Transverse colon (tissue), 4 donors: ENCODE measurements around the gene EDNRA. TPM values are rescaled to one million over a fixed set of nuclear protein-coding genes. Genes with fewer than 3 reads are reported as not detected.

Experiments
- DNase-seq: peaks from one replicate; pipeline ENCODE4 v3.0.0-alpha.2; 2019
- H3K27ac ChIP-seq, 4 donors: fragments of 200-600 bp; sonication (generic); 2 replicates each; pipeline ENCODE4 v1.5.1; 2016 to 2018; ENCODE audit warnings: inconsistent platforms in 4 of 4
- H3K27me3 ChIP-seq: fragments of 200-600 bp; sonication (generic); 2 replicates; pipeline ENCODE4 v1.5.1; 2017; ENCODE audit warnings: inconsistent platforms
- H3K36me3 ChIP-seq, 4 donors: fragments of 200-600 bp; sonication (generic); 2 replicates each; pipeline ENCODE4 v1.5.1; 2017 to 2019; ENCODE audit warnings: inconsistent platforms in 4 of 4
- H3K4me1 ChIP-seq, 4 donors: fragments of 200-600 bp; sonication (generic); 2 replicates each; pipeline ENCODE4 v1.5.1; 2017 to 2020; ENCODE audit warnings: inconsistent platforms in 4 of 4
- H3K4me3 ChIP-seq, 4 donors: fragments of 200-600 bp; sonication (generic); 1 replicate in 1 of 4; 2 replicates in 3 of 4; pipeline versions ENCODE4 v1.5.1 to v1.6.1; 2017 to 2019; ENCODE audit warnings: inconsistent platforms in 4 of 4
- H3K9me3 ChIP-seq, 2 donors: fragments of 200-600 bp; sonication (generic); 2 replicates each; pipeline ENCODE4 v1.5.1; 2017 to 2019; ENCODE audit warnings: inconsistent platforms in 2 of 2
- EP300 ChIP-seq: sonication (generic); formaldehyde crosslinking; IDR thresholded peaks from one replicate; pipeline ENCODE4 v1.6.1; 2017; ENCODE audit warnings: antibody characterized with exemption, low read depth
- POLR2A ChIP-seq: fragments of 450-650 bp; IDR thresholded peaks from one replicate; pipeline ENCODE4 v1.6.1; 2016; ENCODE audit warnings: antibody characterized with exemption, mild to moderate bottlenecking, moderate library complexity
- POLR2AphosphoS5 ChIP-seq, 3 donors: sonication (generic); formaldehyde crosslinking; IDR thresholded peaks; one replicate each; pipeline ENCODE4 v1.6.1; 2016; ENCODE audit warnings: antibody characterized with exemption in 3 of 3
- WGBS, 2 donors: methylation state at CpG; one replicate each; pipeline ENCODE4 v1.1.5; 2018; ENCODE audit warnings: low coverage in 1 of 2; 5-methylcytosine and 5-hydroxymethylcytosine counted together
- in situ Hi-C, 4 donors: fragments of 200-750 bp; cut with MboI; loops; one replicate each; pipeline versions ENCODE4 v1.15.0 to v1.15.1; 2017; ENCODE audit warnings: low sequenced_read_pairs in 3 of 4, low pct_ligation_motif_present in 1 of 4, low pct_unique_long_range_greater_than_20kb in 1 of 4
- intact Hi-C: fragments of 100-400 bp; cut with DNase I; formaldehyde crosslinking; loops from one replicate; pipeline ENCODE4 v1.15.1; 2023; ENCODE audit warnings: low total_unique reads
- total RNA-seq, 4 donors: library from RNA; depleted of rRNA; stranded (reverse); fragments of >200 nt; gene quantifications; one replicate each; pipeline ENCODE4 v1.1.0, GENCODE V29; 2016
- TF ChIP-seq, protein P1 (sequence below), 5 experiments: fragments of 200-600 bp in 3 of 5; fragments of 450-650 bp in 2 of 5; sonication (generic) in 3 of 5; IDR thresholded peaks; 1 replicate in 2 of 5; 2 replicates in 3 of 5; pipeline ENCODE4 v1.5.1; 2016 to 2017; ENCODE audit warnings: antibody characterized with exemption in 5 of 5, inconsistent platforms in 3 of 5, mild to moderate bottlenecking in 2 of 5, moderate library complexity in 1 of 5

Gene EDNRA
- total RNA-seq, 4 donors from 2014 or later: 0.55 to 3.8 (median 1.1) TPM; not detected in 1

DNA sequence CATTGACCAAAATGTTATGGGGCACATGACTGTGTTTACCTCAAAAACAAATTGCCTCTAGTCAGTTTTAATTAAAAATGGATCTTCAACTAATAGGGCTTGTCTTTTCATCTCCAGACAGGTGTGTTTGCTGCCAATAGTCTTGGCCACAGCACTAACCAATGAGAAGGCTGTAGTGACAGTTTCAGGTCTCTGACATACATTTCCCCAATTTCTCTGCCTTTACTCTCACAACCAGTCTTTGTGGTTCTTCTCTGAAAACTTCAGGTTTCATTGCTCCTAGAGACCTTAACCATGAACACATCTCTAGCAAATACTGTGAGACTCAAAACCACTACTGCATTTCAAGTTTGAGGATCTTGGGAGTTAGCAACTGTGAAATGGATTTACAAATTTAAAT is 3.5 kb upstream of the EDNRA start:
- no peak for DNase-seq
- no peak for TF ChIP-seq EP300
- TF ChIP-seq, protein P1, sequence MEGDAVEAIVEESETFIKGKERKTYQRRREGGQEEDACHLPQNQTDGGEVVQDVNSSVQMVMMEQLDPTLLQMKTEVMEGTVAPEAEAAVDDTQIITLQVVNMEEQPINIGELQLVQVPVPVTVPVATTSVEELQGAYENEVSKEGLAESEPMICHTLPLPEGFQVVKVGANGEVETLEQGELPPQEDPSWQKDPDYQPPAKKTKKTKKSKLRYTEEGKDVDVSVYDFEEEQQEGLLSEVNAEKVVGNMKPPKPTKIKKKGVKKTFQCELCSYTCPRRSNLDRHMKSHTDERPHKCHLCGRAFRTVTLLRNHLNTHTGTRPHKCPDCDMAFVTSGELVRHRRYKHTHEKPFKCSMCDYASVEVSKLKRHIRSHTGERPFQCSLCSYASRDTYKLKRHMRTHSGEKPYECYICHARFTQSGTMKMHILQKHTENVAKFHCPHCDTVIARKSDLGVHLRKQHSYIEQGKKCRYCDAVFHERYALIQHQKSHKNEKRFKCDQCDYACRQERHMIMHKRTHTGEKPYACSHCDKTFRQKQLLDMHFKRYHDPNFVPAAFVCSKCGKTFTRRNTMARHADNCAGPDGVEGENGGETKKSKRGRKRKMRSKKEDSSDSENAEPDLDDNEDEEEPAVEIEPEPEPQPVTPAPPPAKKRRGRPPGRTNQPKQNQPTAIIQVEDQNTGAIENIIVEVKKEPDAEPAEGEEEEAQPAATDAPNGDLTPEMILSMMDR (IDR thresholded peaks at IDR 0.05): no peak
- Histone ChIP-seq H3K36me3 (no peaks in the 10 kb centered on the region), H3K4me3 (no peak overlapping the region), H3K9me3 (no peaks in the 10 kb centered on the region), H3K27me3 (peaks cover 21% of the 10 kb centered on the region), H3K4me1 (peaks cover 0 to 5% (median 2%) of the 10 kb centered on the region in 4 donors), H3K27ac (no peak overlapping the region)
- intact Hi-C loops (no loop called here), in situ Hi-C loops (no loop called here)

DNA sequence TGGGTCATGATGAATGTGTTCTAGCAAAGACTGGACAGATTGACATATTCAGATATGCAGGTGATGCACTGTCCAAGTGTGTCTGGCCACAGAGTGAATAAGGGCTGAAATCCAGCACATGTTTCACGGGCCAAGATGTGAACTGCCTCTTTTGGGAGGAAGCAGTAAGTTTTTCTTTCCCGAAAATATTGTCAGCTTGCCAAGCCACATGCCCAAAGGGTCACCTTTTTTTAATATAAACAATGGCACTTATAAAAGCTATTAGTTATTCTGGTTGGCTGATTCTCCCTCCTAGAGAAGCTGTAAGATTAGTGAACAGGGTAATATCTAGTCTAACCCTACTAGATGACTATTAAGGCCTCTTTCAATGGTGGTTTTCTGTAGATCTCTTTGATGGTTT is 1.5 kb upstream of the EDNRA start:
- Histone ChIP-seq H3K9me3 (no peaks in the 10 kb centered on the region), H3K27me3 (peaks cover 29% of the 10 kb centered on the region), H3K4me3 (no peak overlapping the region), H3K36me3 (no peaks in the 10 kb centered on the region), H3K27ac (no peak overlapping the region), H3K4me1 (peaks cover 0 to 5% (median 2%) of the 10 kb centered on the region in 4 donors)
- 55 to 76% methylated on average over 2 of the region's 2 CpGs for WGBS, 2 donors
- no peak for DNase-seq
- in situ Hi-C loops: no loop called here
- intact Hi-C loops: no loop called here
- TF ChIP-seq POLR2A: no peak
- TF ChIP-seq POLR2AphosphoS5 (IDR thresholded peaks at IDR 0.05): no peak
- TF ChIP-seq EP300: no peak
- TF ChIP-seq, protein P1 (IDR thresholded peaks at IDR 0.05): no peak

DNA sequence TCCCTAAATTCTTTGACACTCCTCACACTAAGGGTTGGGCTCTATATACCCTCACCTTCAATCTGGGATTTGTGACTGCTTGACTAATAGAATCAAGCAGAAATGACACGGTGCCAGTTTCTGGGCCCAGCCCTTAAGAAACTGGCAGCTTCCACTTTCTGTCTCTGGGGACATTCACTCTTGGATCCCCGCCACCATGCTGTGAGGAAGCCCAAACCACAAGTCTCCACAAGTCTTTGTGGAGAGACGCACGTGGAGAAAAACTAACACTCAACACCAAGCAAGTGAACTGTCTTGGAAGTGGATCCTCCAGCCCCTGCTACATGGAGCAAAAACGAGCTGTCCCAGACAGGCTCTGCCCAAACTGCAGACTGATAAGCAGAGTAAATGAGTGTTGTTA is 1.1 kb upstream of the EDNRA start:
- no peak for TF ChIP-seq POLR2A
- TF ChIP-seq, protein P1 (IDR thresholded peaks at IDR 0.05): no peak
- TF ChIP-seq EP300: no peak
- no peak for TF ChIP-seq POLR2AphosphoS5 (IDR thresholded peaks at IDR 0.05)
- in situ Hi-C loops (no loop called here), intact Hi-C loops (no loop called here)
- no peak for DNase-seq
- 56 to 86% methylated on average over 1 to 5 of the region's 5 CpGs for WGBS, 2 donors
- H3K4me1 ChIP-seq: peaks cover 0 to 5% (median 2%) of the 10 kb centered on the region in 4 donors
- peaks cover 29% of the 10 kb centered on the region for H3K27me3 ChIP-seq
- no peaks in the 10 kb centered on the region for H3K36me3 ChIP-seq
- H3K4me3 ChIP-seq: no peak overlapping the region
- H3K9me3 ChIP-seq: no peaks in the 10 kb centered on the region
- no peak overlapping the region for H3K27ac ChIP-seq

DNA sequence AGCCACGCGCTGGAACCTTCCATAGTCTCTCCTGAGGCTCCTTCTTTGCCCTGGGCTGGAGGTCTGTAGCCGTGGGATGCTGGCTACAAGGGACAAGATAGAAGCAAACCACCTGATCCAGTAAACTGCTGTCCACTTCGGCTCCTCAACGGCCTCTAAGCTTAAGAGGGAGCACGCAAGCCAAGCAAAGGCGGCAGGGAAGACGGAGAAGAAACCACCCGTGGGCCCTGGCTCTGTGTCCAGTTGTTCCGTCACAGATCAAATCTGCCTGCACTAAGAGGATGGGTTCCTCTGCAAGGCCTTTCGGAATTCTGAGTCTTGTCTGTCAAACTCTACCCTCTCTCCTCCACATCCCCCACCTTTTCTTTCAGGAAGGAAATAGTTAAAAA is 401 bp upstream of the EDNRA start:
- intact Hi-C loops: no loop called here
- Histone ChIP-seq H3K36me3 (no peaks in the 10 kb centered on the region), H3K27ac (peak overlapping the region in 3 of 4 donors; percentile 34 to 58 (median 55)), H3K4me1 (peaks cover 0 to 5% (median 2%) of the 10 kb centered on the region in 4 donors), H3K27me3 (peaks cover 29% of the 10 kb centered on the region), H3K4me3 (peak overlapping the region in 3 of 4 donors; percentile 26 to 49 (median 30)), H3K9me3 (no peaks in the 10 kb centered on the region)
- WGBS, 2 donors: 67 to 81% methylated on average over 1 to 11 of the region's 11 CpGs
- TF ChIP-seq EP300 (no peak), POLR2AphosphoS5 (IDR thresholded peaks at IDR 0.05) (no peak), POLR2A (no peak)
- TF ChIP-seq, protein P1 (IDR thresholded peaks at IDR 0.05): no peak
- in situ Hi-C loops: no loop called here
- DNase-seq: no peak
